ENCODE measurements around the gene GATAD2A.

The GATAD2A gene

GRCh38 chr19:19422156-19422555 is 16.7 kb downstream of the GATAD2A start:
- no peak for FAIRE-seq

GRCh38 chr19:19423322-19423721 is 17.8 kb downstream of the GATAD2A start:
- no peak for FAIRE-seq

- FAIRE-seq: no peak
Measured at GRCh38 chr19:19425170-19425875, 19.8 kb downstream of the GATAD2A start.

- FAIRE-seq: no peak
Measured at GRCh38 chr19:19426216-19426615, 20.7 kb downstream of the GATAD2A start.

- FAIRE-seq: no peak
Measured at GRCh38 chr19:19426799-19427198, 21.3 kb downstream of the GATAD2A start.

- FAIRE-seq: no peak
Measured at GRCh38 chr19:19427302-19427701, 21.8 kb downstream of the GATAD2A start.

GRCh38 chr19:19427944-19428343 is 22.5 kb downstream of the GATAD2A start:
- FAIRE-seq: no peak

- FAIRE-seq: no peak
Measured at GRCh38 chr19:19428746-19429145, 23.3 kb downstream of the GATAD2A start.

- FAIRE-seq: no peak
Measured at GRCh38 chr19:19429361-19429760, 23.9 kb downstream of the GATAD2A start.

GRCh38 chr19:19432732-19433131 is 27.3 kb downstream of the GATAD2A start:
- no peak for FAIRE-seq

GRCh38 chr19:19433666-19434213 is 28.3 kb downstream of the GATAD2A start:
- no peak for FAIRE-seq

- no peak for FAIRE-seq
Measured at GRCh38 chr19:19434483-19435045, 29.1 kb downstream of the GATAD2A start.

- FAIRE-seq: no peak
Measured at GRCh38 chr19:19436137-19436691, 30.7 kb downstream of the GATAD2A start.

- no peak for FAIRE-seq
Measured at GRCh38 chr19:19438366-19439175, 33.1 kb downstream of the GATAD2A start.

- no peak for FAIRE-seq
Measured at GRCh38 chr19:19439176-19439482, 33.7 kb downstream of the GATAD2A start.

GRCh38 chr19:19443283-19443682 is 37.8 kb downstream of the GATAD2A start:
- FAIRE-seq: no peak

- FAIRE-seq: no peak
Measured at GRCh38 chr19:19443902-19444680, 38.6 kb downstream of the GATAD2A start.

GRCh38 chr19:19444681-19445155 is 39.2 kb downstream of the GATAD2A start:
- FAIRE-seq: no peak

- no peak for FAIRE-seq
Measured at GRCh38 chr19:19445288-19445687, 39.8 kb downstream of the GATAD2A start.

GRCh38 chr19:19445911-19446361 is 40.5 kb downstream of the GATAD2A start:
- no peak for FAIRE-seq

GRCh38 chr19:19446655-19447437 is 41.4 kb downstream of the GATAD2A start:
- no peak for FAIRE-seq

All from G401.6 (cell line).